H54 (cell line): ENCODE measurements around the gene NUP54.
A peak's percentile ranks its signal among the peaks of the same experiment; 100 is the strongest.

Source experiments
- DNase-seq: peaks from one replicate; pipeline ENCODE4 v3.0.0; 2011; ENCODE audit warnings: low spot score, mixed read lengths; ENCODE audit not compliant: insufficient read length
- FAIRE-seq: peaks from 3 replicates; lab custom pipeline; 2011; peaks lifted over from hg19 to GRCh38; lab: Jason Lieb, UNC
- POLR2A ChIP-seq: IDR thresholded peaks from 2 replicates; pipeline ENCODE4 v1.6.1; 2011; ENCODE audit warnings: low read depth, mild to moderate bottlenecking, low read length

The NUP54 gene

DNA sequence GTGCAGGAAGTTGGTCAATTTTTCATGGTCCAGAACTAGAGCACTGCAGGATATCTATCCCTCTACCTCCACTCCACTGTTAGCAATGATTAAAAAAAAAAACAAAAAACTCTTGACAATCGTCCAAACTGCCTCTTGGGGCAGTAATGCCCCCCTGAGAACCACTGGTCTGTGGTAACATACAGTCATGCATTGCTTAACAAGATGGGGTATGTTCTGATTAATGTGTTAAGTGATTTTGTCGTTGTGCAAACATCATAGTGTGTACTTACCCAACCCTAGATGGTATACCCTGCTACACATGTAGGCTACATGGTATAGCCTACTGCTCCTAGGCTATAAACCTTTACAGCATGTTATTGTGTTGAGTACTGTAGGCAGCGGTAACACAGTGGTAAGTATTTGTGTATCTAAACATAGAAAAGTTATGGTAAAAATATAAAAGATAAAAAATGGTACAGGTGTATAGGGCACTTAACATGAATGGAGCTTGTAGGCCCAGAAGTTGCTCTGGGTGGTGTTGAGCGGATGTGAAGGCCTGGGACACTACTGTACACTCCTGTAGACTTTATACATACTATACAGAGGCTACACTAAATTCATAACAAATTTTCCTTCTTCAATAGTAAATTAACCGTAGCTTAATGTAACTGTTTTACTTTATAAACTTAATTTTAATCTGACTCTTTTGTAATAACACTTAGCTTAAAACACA is 39.6 kb downstream of the NUP54 start:
- no peak for TF ChIP-seq POLR2A
- DNase-seq (no peak), FAIRE-seq (no peak)

DNA sequence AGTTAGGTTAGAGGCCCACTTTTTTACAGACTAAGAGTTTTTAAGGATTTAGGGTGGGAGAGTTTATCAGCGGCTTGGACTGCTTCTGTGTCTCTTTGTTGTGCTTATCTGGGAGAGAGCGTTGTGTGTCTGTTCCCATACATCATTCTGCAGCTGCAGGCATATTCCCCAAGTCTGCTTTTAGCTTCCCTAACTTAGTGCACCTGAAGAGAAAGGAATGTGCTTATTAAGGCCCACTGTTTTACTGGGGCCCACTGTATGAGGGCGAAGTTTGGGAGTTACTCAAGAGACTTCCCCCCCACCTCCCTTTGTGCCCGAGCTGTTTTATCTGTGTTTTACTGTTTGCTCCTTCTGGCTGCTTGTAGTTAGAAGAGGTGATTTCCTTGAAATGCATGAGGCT is 41.8 kb downstream of the NUP54 start:
- no peak for DNase-seq
- no peak for TF ChIP-seq POLR2A
- no peak for FAIRE-seq

DNA sequence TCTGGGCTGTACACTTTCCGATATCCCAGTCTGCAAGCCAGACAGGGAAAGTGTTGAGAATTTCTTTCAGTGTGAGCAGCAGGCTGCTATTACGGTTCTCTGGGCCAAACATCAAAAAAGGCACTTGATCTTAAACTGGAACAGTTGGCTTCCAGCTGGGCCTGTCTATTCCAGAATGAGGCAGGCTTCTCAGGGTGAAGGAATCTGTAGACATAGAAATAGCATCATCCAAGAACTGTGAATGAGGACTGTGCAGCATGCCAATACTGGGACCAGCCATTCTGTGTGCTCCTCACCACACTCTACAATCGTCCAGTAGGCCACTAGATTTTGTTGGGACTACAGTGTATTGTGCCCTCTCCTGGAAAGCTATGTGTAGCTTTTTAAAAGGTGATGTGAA is 42.5 kb downstream of the NUP54 start:
- TF ChIP-seq POLR2A: no peak
- DNase-seq: no peak
- FAIRE-seq: no peak

DNA sequence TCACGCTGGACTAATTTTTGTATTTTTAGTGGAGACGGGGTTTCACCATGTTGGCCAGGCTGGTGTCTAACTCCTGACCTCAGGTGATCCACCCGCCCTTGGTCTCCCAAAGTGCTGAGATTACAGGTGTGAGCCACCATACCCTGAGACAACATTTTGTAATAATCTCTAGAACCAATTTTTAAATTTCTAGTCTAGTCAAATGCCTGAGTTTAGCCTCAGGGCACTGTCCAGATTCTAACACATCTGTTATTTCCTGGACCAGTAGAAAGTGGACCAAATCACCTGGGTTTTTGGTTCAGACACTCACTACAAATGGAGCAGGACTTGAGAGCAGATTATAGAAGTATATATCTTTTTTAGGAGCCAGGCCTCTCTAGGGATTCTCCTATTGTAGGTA is 52.1 kb downstream of the NUP54 start:
- DNase-seq (no peak), FAIRE-seq (no peak)
- TF ChIP-seq POLR2A: no peak

DNA sequence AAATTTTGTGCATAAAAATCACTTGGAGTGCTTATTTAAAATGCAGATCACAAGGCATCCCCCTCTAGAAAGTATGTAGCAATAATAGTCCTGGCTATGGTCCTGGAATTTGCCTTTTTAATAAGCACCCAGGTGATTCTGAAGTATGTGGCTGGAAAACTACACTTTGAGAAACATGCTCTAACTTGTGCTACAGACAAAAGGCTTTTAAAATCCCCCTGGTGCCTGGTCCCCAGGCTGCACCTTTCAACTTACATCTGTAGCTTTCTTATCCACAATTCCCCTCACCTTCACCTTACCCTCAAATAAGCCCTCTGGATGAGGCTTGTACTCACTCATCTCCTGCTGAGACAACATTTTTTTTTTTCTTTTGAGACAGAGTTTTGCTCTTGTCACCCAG is 52.6 kb downstream of the NUP54 start:
- DNase-seq (no peak), FAIRE-seq (no peak)
- TF ChIP-seq POLR2A: no peak

DNA sequence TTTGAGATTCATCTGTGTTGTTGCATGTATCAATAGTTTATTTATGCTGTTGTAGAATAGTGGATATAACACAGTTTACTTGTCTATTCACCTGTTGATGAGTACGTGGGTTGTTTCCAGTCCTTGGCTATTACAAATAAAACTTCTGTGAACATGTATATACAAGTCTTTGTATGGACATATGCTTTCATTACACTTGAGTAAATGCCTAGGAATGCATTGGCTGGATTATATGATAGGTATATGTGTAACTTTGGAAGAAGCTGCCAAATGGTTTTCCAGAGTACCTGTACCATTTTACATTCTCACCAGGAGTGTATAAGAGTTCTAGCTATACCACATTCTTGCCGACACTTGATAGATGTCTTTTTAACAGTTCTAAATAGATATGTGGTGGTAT is 57.1 kb downstream of the NUP54 start:
- FAIRE-seq (no peak), DNase-seq (no peak)
- TF ChIP-seq POLR2A: no peak

DNA sequence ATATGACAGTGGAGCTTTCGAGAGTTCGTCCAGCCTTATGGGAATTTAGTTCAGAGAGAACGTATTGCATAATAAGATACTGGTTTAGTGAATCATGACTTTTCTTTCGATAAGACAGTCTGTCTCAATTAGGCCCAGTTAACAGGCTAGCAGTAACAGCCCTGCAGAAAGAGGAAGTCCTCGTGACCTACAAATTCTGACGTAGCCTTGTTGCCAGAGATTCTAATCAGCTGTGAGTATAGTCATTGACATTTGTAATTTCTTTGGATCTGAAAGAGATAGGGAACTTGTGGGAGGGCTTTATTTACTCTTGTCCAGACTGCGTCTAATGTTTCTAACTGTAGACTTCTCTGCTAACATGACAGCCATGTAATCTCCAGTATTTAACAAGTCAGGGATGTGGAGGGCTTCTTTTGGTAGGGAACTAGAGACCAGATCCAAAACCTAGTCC is 57.9 kb downstream of the NUP54 start:
- TF ChIP-seq POLR2A: no peak
- no peak for DNase-seq
- FAIRE-seq: no peak

DNA sequence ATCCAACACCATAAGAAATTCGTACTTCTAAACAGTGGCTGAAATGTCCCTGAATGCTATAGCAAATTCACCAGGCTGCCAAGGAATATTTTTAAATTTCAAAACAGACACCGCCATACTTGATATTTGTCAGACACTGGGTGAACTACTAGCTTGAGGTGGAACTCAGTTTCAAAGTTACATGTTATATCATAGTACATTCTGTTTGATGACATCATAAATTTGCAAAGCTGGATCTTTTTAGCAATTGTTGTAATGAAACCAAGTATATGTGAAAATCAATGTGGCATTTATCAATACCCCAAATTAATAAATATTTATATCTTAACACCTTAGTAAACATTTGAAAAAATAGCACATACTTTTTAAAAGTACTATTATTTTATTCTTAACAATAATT is 59.5 kb downstream of the NUP54 start:
- FAIRE-seq (no peak), DNase-seq (no peak)
- TF ChIP-seq POLR2A: no peak

DNA sequence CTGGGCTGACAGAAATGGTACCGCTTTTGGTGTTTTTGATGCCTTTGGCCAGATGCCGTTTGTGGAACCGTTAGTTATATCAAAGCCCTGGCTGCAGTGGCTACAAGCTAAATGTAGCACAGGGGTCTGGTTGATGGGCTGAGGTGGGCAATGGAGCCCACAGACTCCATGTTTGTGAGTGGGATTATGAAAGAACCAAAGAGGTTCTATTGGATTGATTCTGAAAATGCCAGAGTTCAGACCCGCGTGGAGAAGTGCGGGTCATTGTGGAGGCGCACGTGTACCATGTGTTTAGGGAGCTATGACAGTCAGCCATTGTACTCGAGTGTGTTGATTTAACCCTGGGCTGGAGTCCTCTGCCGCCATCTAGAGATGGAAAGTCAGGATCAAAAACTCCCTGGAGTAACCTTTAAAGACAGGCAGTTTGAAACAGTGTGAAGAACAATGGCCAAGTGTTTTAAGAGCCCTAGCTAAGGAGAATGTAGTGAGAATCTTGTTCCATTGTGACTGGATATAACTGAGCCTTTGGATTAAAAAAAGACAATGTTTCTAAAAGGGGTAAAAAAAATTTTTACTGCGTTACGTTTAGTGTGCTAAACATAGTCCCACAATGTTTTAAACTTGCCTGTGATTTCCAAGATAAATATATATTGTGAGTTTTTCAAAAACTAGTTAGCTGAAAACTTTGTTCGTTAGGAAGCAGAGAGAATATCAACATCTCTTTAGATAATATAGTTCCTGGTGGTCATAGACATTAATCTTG is 61.0 kb downstream of the NUP54 start:
- TF ChIP-seq POLR2A: no peak
- no peak for FAIRE-seq
- DNase-seq: peak; percentile 22

DNA sequence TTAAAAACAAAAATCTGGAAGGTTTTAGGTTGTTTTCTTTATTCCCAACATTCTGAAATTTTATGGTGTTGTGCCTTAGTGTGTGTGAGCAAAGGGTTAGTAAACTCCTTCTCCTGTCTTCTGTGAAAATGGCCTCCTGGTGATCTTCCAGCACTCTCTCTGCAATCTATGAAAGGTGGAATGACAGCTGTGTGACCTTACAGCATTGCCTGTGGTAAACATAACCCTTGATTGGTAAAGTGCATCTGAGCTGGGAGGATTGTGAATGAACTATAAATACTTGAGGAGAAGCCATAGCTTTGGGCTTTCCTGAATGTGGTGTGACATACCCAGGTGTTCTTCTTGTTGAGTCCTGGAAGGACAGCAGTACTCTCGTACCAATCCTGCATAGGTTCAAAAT is 63.7 kb downstream of the NUP54 start:
- FAIRE-seq (no peak), DNase-seq (no peak)

DNA sequence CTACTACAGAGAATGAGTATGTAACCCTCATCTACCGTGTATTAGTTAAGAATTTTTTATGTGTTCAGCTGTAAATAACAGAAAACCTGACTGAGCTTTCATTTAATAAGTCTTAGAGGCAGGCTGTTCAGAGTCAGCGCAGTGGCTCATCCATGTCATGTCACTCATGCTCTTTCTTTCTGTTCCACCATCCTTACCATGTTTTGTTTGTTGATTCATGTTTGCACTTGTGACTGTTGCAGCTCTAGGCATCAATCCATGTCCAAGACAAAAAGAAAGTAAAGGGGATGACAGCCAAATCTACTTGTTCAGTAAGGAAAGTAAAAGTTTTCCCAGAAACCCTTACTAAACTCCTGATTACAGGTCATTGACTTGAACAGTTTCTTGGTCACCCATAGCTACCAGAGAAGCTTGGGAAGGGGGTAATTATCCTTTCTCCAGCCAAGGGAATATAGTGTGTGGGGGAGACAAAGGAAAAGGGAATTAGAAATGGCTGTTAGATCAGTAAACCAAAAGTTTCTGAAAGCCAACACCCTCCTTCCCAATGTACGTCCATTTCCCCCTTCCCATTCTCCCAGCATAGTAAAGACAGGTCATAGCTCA is 64.7 kb downstream of the NUP54 start:
- no peak for FAIRE-seq
- TF ChIP-seq POLR2A: no peak
- DNase-seq: no peak

More for the DNA sequence above, 63.7 kb downstream of the NUP54 start:
- TF ChIP-seq POLR2A: no peak

DNA sequence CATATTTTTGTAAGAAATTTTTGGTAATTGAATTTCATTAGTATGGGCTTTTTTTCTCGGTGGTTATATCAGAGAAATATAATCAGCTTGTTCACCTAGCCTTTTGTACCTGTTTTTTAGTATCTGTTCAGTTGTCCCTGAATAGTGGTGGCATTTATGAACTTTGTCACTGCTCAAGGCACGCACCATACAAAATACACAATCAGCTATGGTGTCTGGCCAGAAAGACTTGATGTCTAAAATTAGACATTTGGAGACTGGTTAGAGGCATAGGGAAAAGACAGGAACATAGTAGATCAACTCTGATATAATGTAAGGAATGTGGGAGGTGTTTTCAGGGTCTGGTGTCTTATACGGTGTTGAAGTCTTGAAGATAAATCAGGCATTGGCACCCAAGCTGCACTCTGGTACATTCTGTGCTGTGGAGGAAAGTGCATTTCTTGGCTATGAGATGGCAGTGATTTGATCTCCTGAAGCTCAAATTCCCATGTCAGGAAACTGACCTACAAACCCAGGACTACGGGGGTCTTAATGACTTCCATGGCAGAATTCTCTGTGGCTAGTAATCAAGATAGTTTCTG is 70.1 kb downstream of the NUP54 start:
- no peak for DNase-seq
- no peak for FAIRE-seq
- TF ChIP-seq POLR2A: no peak

DNA sequence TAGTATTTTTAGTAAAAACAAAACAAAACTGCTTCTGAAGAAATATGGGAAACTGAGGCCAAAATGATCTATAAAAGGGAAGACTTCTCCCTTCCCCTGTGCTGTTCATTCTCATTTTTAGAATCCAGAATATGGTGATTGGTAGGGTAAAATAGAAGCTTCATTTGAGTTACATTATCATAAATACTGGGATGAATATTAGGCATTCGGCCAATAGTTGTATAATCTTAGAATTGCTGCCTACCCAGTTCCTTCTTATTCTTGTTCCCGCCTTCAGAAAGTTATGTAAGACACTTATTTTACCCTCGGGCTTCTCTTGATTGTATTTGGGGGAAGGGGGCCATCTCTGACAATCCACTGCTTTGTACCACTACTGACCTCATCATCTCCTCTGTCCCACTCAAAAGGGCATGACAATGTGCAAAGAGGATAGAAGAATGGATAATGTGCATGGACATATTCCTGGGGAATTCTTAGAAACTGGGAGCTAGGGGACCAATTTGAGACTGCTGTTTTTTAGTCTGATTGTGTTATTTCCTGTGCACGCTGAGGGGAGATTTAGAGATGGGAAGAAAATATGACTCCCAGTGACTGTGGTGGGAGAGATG is 73.1 kb downstream of the NUP54 start:
- DNase-seq (no peak), FAIRE-seq (no peak)
- TF ChIP-seq POLR2A: no peak

DNA sequence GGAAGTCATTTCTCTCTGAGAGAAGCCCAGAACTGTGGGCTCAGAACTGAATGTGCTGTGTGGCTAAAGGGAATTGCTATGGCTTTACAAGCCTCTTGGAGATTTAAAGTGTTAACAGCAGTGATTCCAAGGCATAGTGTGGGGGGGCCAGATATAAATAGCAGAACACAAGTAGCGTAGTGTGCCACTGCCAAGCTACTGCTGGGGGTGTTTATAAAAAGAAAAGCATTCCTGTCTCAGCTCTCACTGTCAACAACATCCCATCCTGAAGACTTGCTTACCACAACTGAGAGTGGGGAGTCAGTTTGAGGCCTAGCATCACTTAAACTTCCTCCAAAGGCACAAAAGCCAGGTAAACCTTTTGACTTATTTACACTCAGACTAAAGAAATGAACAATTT is 73.7 kb downstream of the NUP54 start, which contains the start of gene ART3:
ART3 (plus strand) TSS at position 242 of the 400 bp plus-strand sequence. CDS start 1,181 bp downstream, outside the sequence.
- FAIRE-seq (no peak), DNase-seq (no peak)
- no peak for TF ChIP-seq POLR2A
